ENCODE measurements around the gene PRKN.

PRKN gene

DNA sequence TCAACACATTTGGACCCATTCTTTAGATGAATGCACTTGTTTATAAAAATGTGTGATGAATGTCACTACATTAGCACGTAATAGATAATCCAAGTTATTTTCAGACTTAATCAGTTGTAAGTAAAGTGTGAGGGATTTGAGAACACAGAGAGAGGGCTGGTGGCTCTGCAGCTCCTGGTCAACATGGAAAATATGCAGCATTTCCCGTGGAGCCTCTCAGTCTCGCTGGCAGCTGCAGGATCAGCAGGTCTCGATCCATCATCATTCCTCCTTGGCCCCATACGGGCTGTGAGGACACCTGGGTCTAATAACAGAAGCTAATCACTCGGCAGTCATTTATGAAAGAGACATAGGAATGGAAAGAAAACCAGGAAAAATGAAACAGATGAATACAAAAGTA lies 390.2 kb downstream of the PRKN start:
- Histone ChIP-seq H3K27me3 (ENCODE audit: insufficient read depth, low read length, poor library complexity) (no peaks in the 10 kb centered on the region), H3K9ac (ENCODE audit: low read depth, low read length) (no peak overlapping the region), H3K27ac (ENCODE audit: low read length) (no peak overlapping the region), H3K36me3 (ENCODE audit: insufficient read depth, low read length) (no peaks in the 10 kb centered on the region), H2AFZ (ENCODE audit: low read depth, low read length) (no peak overlapping the region), H3K4me3 (ENCODE audit: low read depth in 1 of 2, low read length in 2 of 2) (no peak overlapping the region), H3K9me3 (ENCODE audit: insufficient read depth, low read length, severe bottlenecking) (no peaks in the 10 kb centered on the region), H3K4me2 (ENCODE audit: insufficient read depth, low read length) (no peak overlapping the region), H4K20me1 (ENCODE audit: insufficient read depth, low read length) (no peaks in the 10 kb centered on the region), H3K79me2 (ENCODE audit: insufficient read depth, low read length) (no peaks in the 10 kb centered on the region), H3K4me1 (ENCODE audit: insufficient read depth, low read length) (no peaks in the 10 kb centered on the region)
- no peak for DNase-seq
- no peak for ATAC-seq (ENCODE audit: insufficient read depth, low read depth)
- no peak for TF ChIP-seq EZH2 (IDR thresholded peaks at IDR 0.05; ENCODE audit: borderline replicate concordance, low read depth, low read length, severe bottlenecking)
- TF ChIP-seq, protein P1, sequence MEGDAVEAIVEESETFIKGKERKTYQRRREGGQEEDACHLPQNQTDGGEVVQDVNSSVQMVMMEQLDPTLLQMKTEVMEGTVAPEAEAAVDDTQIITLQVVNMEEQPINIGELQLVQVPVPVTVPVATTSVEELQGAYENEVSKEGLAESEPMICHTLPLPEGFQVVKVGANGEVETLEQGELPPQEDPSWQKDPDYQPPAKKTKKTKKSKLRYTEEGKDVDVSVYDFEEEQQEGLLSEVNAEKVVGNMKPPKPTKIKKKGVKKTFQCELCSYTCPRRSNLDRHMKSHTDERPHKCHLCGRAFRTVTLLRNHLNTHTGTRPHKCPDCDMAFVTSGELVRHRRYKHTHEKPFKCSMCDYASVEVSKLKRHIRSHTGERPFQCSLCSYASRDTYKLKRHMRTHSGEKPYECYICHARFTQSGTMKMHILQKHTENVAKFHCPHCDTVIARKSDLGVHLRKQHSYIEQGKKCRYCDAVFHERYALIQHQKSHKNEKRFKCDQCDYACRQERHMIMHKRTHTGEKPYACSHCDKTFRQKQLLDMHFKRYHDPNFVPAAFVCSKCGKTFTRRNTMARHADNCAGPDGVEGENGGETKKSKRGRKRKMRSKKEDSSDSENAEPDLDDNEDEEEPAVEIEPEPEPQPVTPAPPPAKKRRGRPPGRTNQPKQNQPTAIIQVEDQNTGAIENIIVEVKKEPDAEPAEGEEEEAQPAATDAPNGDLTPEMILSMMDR (IDR thresholded peaks at IDR 0.05; ENCODE audit: borderline replicate concordance, extremely low read depth, low read length, poor library complexity, severe bottlenecking): no peak

DNA sequence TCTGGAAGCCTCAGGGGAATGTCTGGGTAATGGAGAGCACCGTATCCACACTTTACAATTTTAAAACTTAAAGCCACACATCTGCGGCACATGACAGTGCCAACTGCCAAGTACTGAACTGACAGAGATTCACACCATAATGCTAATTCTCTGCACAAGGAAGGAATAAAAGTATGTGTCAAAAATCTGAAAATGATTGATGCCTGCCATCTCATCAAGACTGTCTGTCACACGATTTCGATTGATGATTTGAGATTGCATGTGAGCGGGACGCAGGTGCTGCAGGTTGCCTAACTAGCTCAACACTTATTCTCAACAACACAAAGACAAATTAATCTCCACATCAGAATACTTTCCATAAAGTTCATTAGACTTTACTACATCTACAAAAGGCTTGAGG lies 391.2 kb downstream of the PRKN start:
- Histone ChIP-seq H3K36me3 (ENCODE audit: insufficient read depth, low read length) (no peaks in the 10 kb centered on the region), H3K9ac (ENCODE audit: low read depth, low read length) (no peak overlapping the region), H4K20me1 (ENCODE audit: insufficient read depth, low read length) (no peaks in the 10 kb centered on the region), H3K4me2 (ENCODE audit: insufficient read depth, low read length) (no peak overlapping the region), H3K4me1 (ENCODE audit: insufficient read depth, low read length) (no peaks in the 10 kb centered on the region), H2AFZ (ENCODE audit: low read depth, low read length) (no peak overlapping the region), H3K27ac (ENCODE audit: low read length) (no peak overlapping the region), H3K27me3 (ENCODE audit: insufficient read depth, low read length, poor library complexity) (no peaks in the 10 kb centered on the region), H3K4me3 (ENCODE audit: low read depth in 1 of 2, low read length in 2 of 2) (no peak overlapping the region), H3K9me3 (ENCODE audit: insufficient read depth, low read length, severe bottlenecking) (no peaks in the 10 kb centered on the region), H3K79me2 (ENCODE audit: insufficient read depth, low read length) (no peaks in the 10 kb centered on the region)
- DNase-seq (no peak), ATAC-seq (ENCODE audit: insufficient read depth, low read depth) (no peak)
- no peak for TF ChIP-seq EZH2 (IDR thresholded peaks at IDR 0.05; ENCODE audit: borderline replicate concordance, low read depth, low read length, severe bottlenecking)
- TF ChIP-seq, protein P1 (IDR thresholded peaks at IDR 0.05; ENCODE audit: borderline replicate concordance, extremely low read depth, low read length, poor library complexity, severe bottlenecking): no peak

DNA sequence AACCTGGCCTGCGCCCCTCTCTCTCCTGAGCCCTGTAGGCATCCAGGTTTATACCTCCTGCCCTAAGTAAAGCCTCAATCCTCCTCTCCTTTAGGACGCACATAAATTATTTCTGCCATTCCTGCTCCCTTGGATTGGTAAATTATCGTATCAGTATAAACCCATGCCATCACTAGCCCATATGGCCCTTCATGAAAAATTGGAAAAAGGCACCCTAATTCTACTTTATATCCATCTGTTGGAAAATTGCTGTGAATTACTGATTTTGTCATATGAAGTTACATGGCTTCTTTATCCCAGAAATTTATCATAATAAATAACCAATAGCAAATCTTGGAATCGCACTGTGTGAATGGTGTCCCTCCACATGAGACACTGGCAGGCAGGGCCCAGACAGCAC lies 395.2 kb downstream of the PRKN start:
- Histone ChIP-seq H3K4me2 (ENCODE audit: insufficient read depth, low read length) (no peak overlapping the region), H3K27ac (ENCODE audit: low read length) (no peak overlapping the region), H3K9me3 (ENCODE audit: insufficient read depth, low read length, severe bottlenecking) (no peaks in the 10 kb centered on the region), H4K20me1 (ENCODE audit: insufficient read depth, low read length) (no peaks in the 10 kb centered on the region), H2AFZ (ENCODE audit: low read depth, low read length) (no peak overlapping the region), H3K27me3 (ENCODE audit: insufficient read depth, low read length, poor library complexity) (no peaks in the 10 kb centered on the region), H3K79me2 (ENCODE audit: insufficient read depth, low read length) (no peaks in the 10 kb centered on the region), H3K4me3 (ENCODE audit: low read depth in 1 of 2, low read length in 2 of 2) (no peak overlapping the region), H3K4me1 (ENCODE audit: insufficient read depth, low read length) (no peaks in the 10 kb centered on the region), H3K9ac (ENCODE audit: low read depth, low read length) (no peak overlapping the region), H3K36me3 (ENCODE audit: insufficient read depth, low read length) (no peaks in the 10 kb centered on the region)
- ATAC-seq (ENCODE audit: insufficient read depth, low read depth) (no peak), DNase-seq (no peak)
- TF ChIP-seq EZH2 (IDR thresholded peaks at IDR 0.05; ENCODE audit: borderline replicate concordance, low read depth, low read length, severe bottlenecking): no peak
- TF ChIP-seq, protein P1 (IDR thresholded peaks at IDR 0.05; ENCODE audit: borderline replicate concordance, extremely low read depth, low read length, poor library complexity, severe bottlenecking): no peak

DNA sequence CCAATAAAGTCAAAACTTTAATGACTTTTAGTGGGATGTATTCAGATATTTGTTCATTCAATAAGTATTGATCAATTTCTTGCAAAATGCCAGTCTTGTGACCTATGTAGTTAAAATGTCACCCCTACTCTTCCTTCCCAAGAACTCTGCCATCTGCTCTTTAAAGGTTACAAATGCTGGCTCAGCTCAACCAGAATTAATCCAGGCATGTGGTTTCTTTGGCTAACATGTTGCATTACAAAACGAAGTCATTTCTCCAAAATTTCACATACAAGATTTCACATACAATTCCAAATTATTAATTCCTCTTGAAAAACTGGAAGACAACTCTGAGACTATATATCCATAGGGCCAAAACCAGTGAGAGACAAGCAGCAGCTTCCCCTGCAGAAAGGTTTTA lies 395.7 kb downstream of the PRKN start:
- TF ChIP-seq, protein P1 (IDR thresholded peaks at IDR 0.05; ENCODE audit: borderline replicate concordance, extremely low read depth, low read length, poor library complexity, severe bottlenecking): no peak
- TF ChIP-seq EZH2 (IDR thresholded peaks at IDR 0.05; ENCODE audit: borderline replicate concordance, low read depth, low read length, severe bottlenecking): no peak
- no peaks in the 10 kb centered on the region for H3K4me1 ChIP-seq (ENCODE audit: insufficient read depth, low read length)
- no peak overlapping the region for H3K4me2 ChIP-seq (ENCODE audit: insufficient read depth, low read length)
- DNase-seq (no peak), ATAC-seq (ENCODE audit: insufficient read depth, low read depth) (no peak)
- H3K79me2 ChIP-seq (ENCODE audit: insufficient read depth, low read length): no peaks in the 10 kb centered on the region
- H3K36me3 ChIP-seq (ENCODE audit: insufficient read depth, low read length): no peaks in the 10 kb centered on the region
- no peak overlapping the region for H3K9ac ChIP-seq (ENCODE audit: low read depth, low read length)
- no peaks in the 10 kb centered on the region for H3K9me3 ChIP-seq (ENCODE audit: insufficient read depth, low read length, severe bottlenecking)
- no peak overlapping the region for H2AFZ ChIP-seq (ENCODE audit: low read depth, low read length)
- H3K4me3 ChIP-seq (ENCODE audit: low read depth in 1 of 2, low read length in 2 of 2): no peak overlapping the region
- no peaks in the 10 kb centered on the region for H3K27me3 ChIP-seq (ENCODE audit: insufficient read depth, low read length, poor library complexity)
- H4K20me1 ChIP-seq (ENCODE audit: insufficient read depth, low read length): no peaks in the 10 kb centered on the region
- no peak overlapping the region for H3K27ac ChIP-seq (ENCODE audit: low read length)

Data from DND-41 (cell line).